Spleen (tissue), 11 donors: ENCODE results near the gene CLDN24. TPM values are rescaled to one million over a fixed set of nuclear protein-coding genes. Genes with fewer than 3 reads are reported as not detected.
A peak's percentile ranks its signal among the peaks of the same experiment; 100 is the strongest.

Experiments
- DNase-seq: peaks from one replicate; pipeline ENCODE4 v3.0.0-alpha.2; 2020
- H3K27ac ChIP-seq, 8 donors: fragments of 200-600 bp; sonication (generic) in 7 of 8; 1 replicate in 4 of 8; 2 replicates in 4 of 8; pipeline versions ENCODE4 v1.5.0 to v1.8.0; 2016 to 2021; ENCODE audit warnings: inconsistent platforms in 4 of 8, mild to moderate bottlenecking in 4 of 8, moderate library complexity in 1 of 8
- H3K27me3 ChIP-seq, 7 donors: fragments of 200-600 bp; sonication (generic) in 6 of 7; replicated peaks in 1 of 7; 1 replicate in 4 of 7; 2 replicates in 3 of 7; pipeline versions ENCODE4 v1.5.0 to v1.8.0; 2016 to 2021; ENCODE audit warnings: inconsistent platforms in 3 of 7, mild to moderate bottlenecking in 1 of 7
- H3K36me3 ChIP-seq, 6 donors: fragments of 200-600 bp; sonication (generic) in 5 of 6; 1 replicate in 4 of 6; 2 replicates in 2 of 6; pipeline versions ENCODE4 v1.5.0 to v1.8.0; 2016 to 2021; ENCODE audit warnings: inconsistent platforms in 2 of 6
- H3K4me1 ChIP-seq, 6 donors: fragments of 200-600 bp; sonication (generic) in 5 of 6; 1 replicate in 3 of 6; 2 replicates in 3 of 6; pipeline versions ENCODE4 v1.5.0 to v1.8.0; 2016 to 2021; ENCODE audit warnings: inconsistent platforms in 3 of 6
- H3K4me3 ChIP-seq, 8 donors: fragments of 200-600 bp; sonication (generic) in 7 of 8; 1 replicate in 4 of 8; 2 replicates in 4 of 8; pipeline versions ENCODE4 v1.5.0 to v1.8.0; 2016 to 2021; ENCODE audit warnings: inconsistent platforms in 4 of 8, mild to moderate bottlenecking in 4 of 8, moderate library complexity in 2 of 8
- H3K9me3 ChIP-seq, 8 donors: fragments of 200-600 bp; sonication (generic) in 7 of 8; 1 replicate in 4 of 8; 2 replicates in 4 of 8; pipeline versions ENCODE4 v1.5.0 to v1.8.0; 2016 to 2021; ENCODE audit warnings: inconsistent platforms in 4 of 8
- CTCF ChIP-seq, 11 experiments: fragments of 200-600 bp in 7 of 11; fragments of 450-650 bp in 4 of 11; sonication (generic) in 4 of 11; IDR thresholded peaks in 8 of 11; conservative IDR thresholded peaks in 3 of 11; 1 replicate in 7 of 11; 2 replicates in 4 of 11; pipeline versions ENCODE4 v1.4.0 to v1.8.0; 2016 to 2021; ENCODE audit warnings: antibody characterized with exemption in 11 of 11, inconsistent platforms in 4 of 11, mild to moderate bottlenecking in 1 of 11
- POLR2A ChIP-seq, 3 donors: fragments of 450-650 bp; IDR thresholded peaks; one replicate each; pipeline ENCODE4 v1.5.1; 2017; ENCODE audit warnings: antibody characterized with exemption in 3 of 3, mild to moderate bottlenecking in 1 of 3
- POLR2AphosphoS5 ChIP-seq, 3 donors: sonication (generic); formaldehyde crosslinking; IDR thresholded peaks; one replicate each; pipeline ENCODE4 v1.5.1; 2017; ENCODE audit warnings: antibody characterized with exemption in 3 of 3
- WGBS, 5 donors: extraction: QIAGEN DNeasy Blood & Tissue Kit in 3 of 5; methylation state at CpG; one replicate each; pipeline versions ENCODE4 v1.1.5 to v1.1.7; 2013 to 2018; 5-methylcytosine and 5-hydroxymethylcytosine counted together
- intact Hi-C: fragments of 100-400 bp; cut with DNase I; formaldehyde crosslinking; loops from one replicate; pipeline ENCODE4 v1.15.0; 2023; ENCODE audit warnings: low total_unique reads
- polyA plus RNA-seq, 3 donors: library from polyadenylated mRNA; stranded (reverse); fragments of 200-250 nt; gene quantifications; one replicate each; pipeline ENCODE4 v1.2.1, GENCODE V29; 2013
- total RNA-seq, 7 donors: library from RNA; depleted of rRNA in 3 of 7; stranded (reverse); fragments of >200 nt in 3 of 7; fragmentation: NEBNext Ultra II Directional in 4 of 7; extraction: Animal tissue kit (Norgen Biotek cat#: 25700) in 4 of 7; gene quantifications; one replicate each; pipeline versions ENCODE4 v1.1.0 to v1.2.1, GENCODE V29; 2016 to 2021
- donor health status: healthy with polysubstance abuse.
- donor health status: DM: no; HTN: no; CAD: no; lungs with moderate emphysema.
- donor health status: DM: no; HTN: no; CAD: no.
- donor health status: Bipolar disorder and iron deficiency.
- donor health status: healthy.
- donor health status: DM: no; HTN: no; CAD: no.
- donor health status: DM: yes; HTN: yes; CAD: no.

Gene CLDN24
- total and polyA plus RNA-seq, 10 donors = not detected

- H3K27ac ChIP-seq = no peak overlapping the region
- TF ChIP-seq CTCF (IDR thresholded peaks at IDR 0.05 in 8 of 11, conservative IDR thresholded peaks at IDR 0.05 in 3 of 11) (no peak), POLR2AphosphoS5 (IDR thresholded peaks at IDR 0.05) (no peak), POLR2A (IDR thresholded peaks at IDR 0.05) (no peak)
- H3K4me3 ChIP-seq = no peak overlapping the region
- 90 to 96% (median 92%) methylated on average over 9 of the region's 9 CpGs for WGBS, 5 donors
- no peaks in the 10 kb centered on the region for H3K36me3 ChIP-seq
- H3K4me1 ChIP-seq = peaks cover 0 to 8% (median 2%) of the 10 kb centered on the region in 6 donors
- intact Hi-C loops = no loop called here
- no peaks in the 10 kb centered on the region for H3K9me3 ChIP-seq
- DNase-seq = no peak
- H3K27me3 ChIP-seq = peaks cover 0 to 44% (median 0%) of the 10 kb centered on the region in 7 donors
Measured at GRCh38 chr4:183349673-183350072, 27.4 kb upstream of the CLDN24 start.

GRCh38 chr4:183348706-183349659, 26.8 kb upstream of the CLDN24 start:
- Histone ChIP-seq H3K27me3 (peaks cover 0 to 51% (median 0%) of the 10 kb centered on the region in 7 donors), H3K4me1 (peaks cover 0 to 8% (median 2%) of the 10 kb centered on the region in 6 donors), H3K36me3 (no peaks in the 10 kb centered on the region), H3K9me3 (no peaks in the 10 kb centered on the region), H3K27ac (no peak overlapping the region), H3K4me3 (no peak overlapping the region)
- TF ChIP-seq CTCF (IDR thresholded peaks at IDR 0.05 in 8 of 11, conservative IDR thresholded peaks at IDR 0.05 in 3 of 11) (no peak), POLR2A (IDR thresholded peaks at IDR 0.05) (no peak)
- 64 to 76% (median 68%) methylated on average over 17 of the region's 17 CpGs for WGBS, 5 donors
- peak; percentile 31 for DNase-seq
- intact Hi-C loops = no loop called here

- H3K9me3 ChIP-seq = no peaks in the 10 kb centered on the region
- H3K4me1 ChIP-seq = peaks cover 0 to 16% (median 4%) of the 10 kb centered on the region in 6 donors
- H3K36me3 ChIP-seq = no peaks in the 10 kb centered on the region
- peaks cover 0 to 60% (median 0%) of the 10 kb centered on the region in 7 donors for H3K27me3 ChIP-seq
- no peak overlapping the region for H3K4me3 ChIP-seq
- H3K27ac ChIP-seq = no peak overlapping the region
- intact Hi-C loops = no loop called here
- no peak for TF ChIP-seq POLR2AphosphoS5 (IDR thresholded peaks at IDR 0.05)
- TF ChIP-seq POLR2A (IDR thresholded peaks at IDR 0.05) = no peak
- no peak for TF ChIP-seq CTCF (IDR thresholded peaks at IDR 0.05 in 8 of 11, conservative IDR thresholded peaks at IDR 0.05 in 3 of 11)
- DNase-seq = peak; percentile 42
- WGBS, 5 donors = 67 to 83% (median 77%) methylated on average over 11 to 12 of the region's 12 CpGs
Measured at GRCh38 chr4:183348136-183348535, 25.9 kb upstream of the CLDN24 start.

DNA sequence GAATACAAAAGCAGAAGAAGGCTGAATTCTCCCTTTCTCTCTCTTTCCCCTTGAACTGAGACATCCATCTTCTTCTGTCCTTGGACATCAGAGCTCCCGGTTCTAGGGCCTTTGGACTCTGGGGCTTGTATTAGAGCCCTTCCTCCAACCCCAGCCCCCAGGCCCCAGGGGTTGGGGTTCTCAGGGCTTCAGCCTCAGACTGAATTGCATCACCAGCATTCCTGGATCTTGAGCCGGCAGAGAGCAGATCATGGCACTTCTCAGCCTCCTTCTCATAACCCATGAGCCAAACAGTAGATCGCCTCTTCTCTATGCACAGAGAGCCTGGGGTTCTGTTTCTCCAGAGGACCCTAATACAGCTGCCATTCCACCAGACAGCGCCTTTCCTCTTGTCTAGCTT, 25.3 kb upstream of the CLDN24 start:
- 88 to 92% (median 90%) methylated on average over 4 of the region's 4 CpGs for WGBS, 5 donors
- Histone ChIP-seq H3K27me3 (peaks cover 0 to 65% (median 0%) of the 10 kb centered on the region in 7 donors), H3K27ac (no peak overlapping the region), H3K36me3 (no peaks in the 10 kb centered on the region), H3K4me3 (no peak overlapping the region), H3K4me1 (peaks cover 0 to 21% (median 7%) of the 10 kb centered on the region in 6 donors), H3K9me3 (no peaks in the 10 kb centered on the region)
- no peak for TF ChIP-seq POLR2A (IDR thresholded peaks at IDR 0.05)
- TF ChIP-seq POLR2AphosphoS5 (IDR thresholded peaks at IDR 0.05) = no peak
- TF ChIP-seq CTCF (IDR thresholded peaks at IDR 0.05 in 8 of 11, conservative IDR thresholded peaks at IDR 0.05 in 3 of 11) = no peak
- DNase-seq = peak; percentile 16
- intact Hi-C loops = no loop called here
